Neuronal stem cell (in vitro differentiated cells): ENCODE measurements around the gene GSTM4.

Experiments
- DNase-seq: peaks from one replicate; pipeline ENCODE4 v3.0.0-alpha.2; 2013; ENCODE audit warnings: low spot score
- H2AFZ ChIP-seq: one replicate; pipeline ENCODE4 v1.6.1; 2013; ENCODE audit warnings: mild to moderate bottlenecking, low read length, inconsistent platforms
- H2AK5ac ChIP-seq: 2 replicates; pipeline ENCODE4 v1.6.1; 2013; ENCODE audit warnings: low read depth, mild to moderate bottlenecking, inconsistent platforms, low read length, moderate library complexity, mixed read lengths
- H2BK120ac ChIP-seq: 2 replicates; pipeline ENCODE4 v1.6.1; 2013; ENCODE audit warnings: low read depth, mild to moderate bottlenecking, inconsistent platforms, low read length, moderate library complexity, mixed read lengths
- H2BK12ac ChIP-seq: one replicate; pipeline ENCODE4 v1.6.1; 2013; ENCODE audit warnings: low read length, inconsistent platforms
- H2BK15ac ChIP-seq: 2 replicates; pipeline ENCODE4 v1.6.1; 2013; ENCODE audit warnings: mild to moderate bottlenecking, low read length, inconsistent platforms, mixed read lengths
- H2BK5ac ChIP-seq: one replicate; pipeline ENCODE4 v1.6.1; 2013; ENCODE audit warnings: inconsistent platforms, mild to moderate bottlenecking, low read length, moderate library complexity
- H3K14ac ChIP-seq: one replicate; pipeline ENCODE4 v1.6.1; 2013; ENCODE audit warnings: low read length, inconsistent platforms
- H3K18ac ChIP-seq: 2 replicates; pipeline ENCODE4 v1.6.1; 2013; ENCODE audit warnings: low read length, inconsistent platforms
- H3K23ac ChIP-seq: 2 replicates; pipeline ENCODE4 v1.6.1; 2013; ENCODE audit warnings: low read depth, mild to moderate bottlenecking, mixed read lengths, low read length, inconsistent platforms; ENCODE audit not compliant: poor library complexity
- H3K27ac ChIP-seq: replicated peaks from 3 replicates; pipeline ENCODE4 v1.5.1; 2013; ENCODE audit warnings: low read length, inconsistent platforms
- H3K27me3 ChIP-seq, 3 experiments: 2 replicates each; pipeline ENCODE4 v1.6.1; 2013; ENCODE audit warnings: low read length in 3 of 3, mild to moderate bottlenecking in 2 of 3, inconsistent platforms in 1 of 3, low read depth in 1 of 3, mixed read lengths in 1 of 3, moderate library complexity in 1 of 3; ENCODE audit not compliant: control insufficient read depth in 3 of 3, insufficient read depth in 3 of 3
- H3K36me3 ChIP-seq, 2 donors: replicated peaks in 1 of 2; 2 replicates each; pipeline ENCODE4 v1.6.1; 2013; ENCODE audit warnings: low read length in 2 of 2; ENCODE audit not compliant: control insufficient read depth in 2 of 2, insufficient read depth in 2 of 2
- H3K4ac ChIP-seq: 2 replicates; pipeline ENCODE4 v1.6.1; 2013; ENCODE audit warnings: inconsistent platforms, mild to moderate bottlenecking, low read length, moderate library complexity
- H3K4me1 ChIP-seq, 2 donors: 1 replicate in 1 of 2; 2 replicates in 1 of 2; pipeline ENCODE4 v1.6.1; 2013; ENCODE audit warnings: low read length in 2 of 2, low read depth in 1 of 2; ENCODE audit not compliant: control insufficient read depth in 2 of 2, insufficient read depth in 1 of 2
- H3K4me2 ChIP-seq: one replicate; pipeline ENCODE4 v1.6.1; 2013; ENCODE audit warnings: mild to moderate bottlenecking, low read length, inconsistent platforms; ENCODE audit not compliant: insufficient read depth, poor library complexity, severe bottlenecking
- H3K4me3 ChIP-seq, 2 donors: 2 replicates each; pipeline ENCODE4 v1.5.1; 2013; ENCODE audit warnings: low read length in 2 of 2, mild to moderate bottlenecking in 2 of 2, inconsistent platforms in 1 of 2, moderate library complexity in 1 of 2
- H3K79me1 ChIP-seq: one replicate; pipeline ENCODE4 v1.6.1; 2013; ENCODE audit warnings: low read depth, mild to moderate bottlenecking, inconsistent platforms, low read length, moderate library complexity
- H3K9ac ChIP-seq: one replicate; pipeline ENCODE4 v1.6.1; 2013; ENCODE audit warnings: mild to moderate bottlenecking, low read depth, low read length, inconsistent platforms; ENCODE audit not compliant: poor library complexity
- H3K9me3 ChIP-seq, 2 donors: replicated peaks in 1 of 2; 2 replicates each; pipeline versions ENCODE3 to v1.6.1; 2013; ENCODE audit warnings: low read length in 2 of 2, mild to moderate bottlenecking in 2 of 2, inconsistent platforms in 1 of 2, low read depth in 1 of 2, mixed read lengths in 1 of 2, moderate library complexity in 1 of 2; ENCODE audit not compliant: control insufficient read depth in 2 of 2, insufficient read depth in 1 of 2
- H4K8ac ChIP-seq: one replicate; pipeline ENCODE4 v1.6.1; 2013; ENCODE audit warnings: low read depth, mild to moderate bottlenecking, inconsistent platforms, low read length, moderate library complexity
- H4K91ac ChIP-seq: one replicate; pipeline ENCODE4 v1.6.1; 2013; ENCODE audit warnings: low read length, low read depth, mild to moderate bottlenecking, inconsistent platforms; ENCODE audit not compliant: poor library complexity
- WGBS, 2 donors: extraction: QIAGEN DNeasy Blood & Tissue Kit; methylation state at CpG; one replicate each; pipeline ENCODE4 v1.1.7; 2013; ENCODE audit warnings: missing lambda C conversion rate in 2 of 2, mixed read lengths in 1 of 2; ENCODE audit not compliant: insufficient read length in 2 of 2, insufficient replicate concordance in 1 of 2; ENCODE audit errors: extremely low coverage in 2 of 2; 5-methylcytosine and 5-hydroxymethylcytosine counted together

Gene GSTM4

GRCh38 chr1:109620401-109620791, 35.5 kb upstream of the GSTM4 start:
- Histone ChIP-seq H2BK120ac (no peak overlapping the region), H2BK5ac (no peak overlapping the region), H3K9me3 (no peaks in the 10 kb centered on the region), H2BK15ac (no peak overlapping the region), H3K4ac (no peak overlapping the region), H3K36me3 (peaks cover 0 to 3% of the 10 kb centered on the region in 2 donors), H2BK12ac (no peak overlapping the region), H3K79me1 (peaks cover 14% of the 10 kb centered on the region), H3K27me3 (no peaks in the 10 kb centered on the region), H3K14ac (peak overlapping the region; percentile 5), H3K4me1 (peaks cover 24 to 56% of the 10 kb centered on the region in 2 donors), H3K18ac (peak overlapping the region; percentile 74), H3K23ac (no peak overlapping the region), H2AK5ac (no peak overlapping the region), H3K4me3 (peak overlapping the region; percentile 82 to 87), H4K91ac (no peak overlapping the region), H3K27ac (peak overlapping the region; percentile 63), H3K9ac (peak overlapping the region; percentile 74), H2AFZ (peak overlapping the region; percentile 93), H4K8ac (no peak overlapping the region), H3K4me2 (peak overlapping the region; percentile 94)
- no CpG with 5 or more reads among the region's 9 CpGs for WGBS, 2 donors
- no peak for DNase-seq

GRCh38 chr1:109620841-109621286, 35.0 kb upstream of the GSTM4 start:
- Histone ChIP-seq H3K79me1 (peaks cover 16% of the 10 kb centered on the region), H2BK15ac (no peak overlapping the region), H3K9me3 (no peaks in the 10 kb centered on the region), H3K4me2 (peak overlapping the region; percentile 94), H3K27ac (peak overlapping the region; percentile 63), H3K4ac (no peak overlapping the region), H3K36me3 (peaks cover 0 to 8% of the 10 kb centered on the region in 2 donors), H2BK12ac (no peak overlapping the region), H3K4me1 (peaks cover 24 to 56% of the 10 kb centered on the region in 2 donors), H3K23ac (no peak overlapping the region), H4K91ac (no peak overlapping the region), H3K9ac (peak overlapping the region; percentile 77), H3K14ac (no peak overlapping the region), H3K4me3 (peak overlapping the region; percentile 82 to 87), H4K8ac (no peak overlapping the region), H2AFZ (peak overlapping the region; percentile 93), H3K27me3 (no peaks in the 10 kb centered on the region), H2BK5ac (no peak overlapping the region), H3K18ac (peak overlapping the region; percentile 80), H2AK5ac (no peak overlapping the region), H2BK120ac (no peak overlapping the region)
- WGBS, 2 donors, result no CpG with 5 or more reads among the region's 18 CpGs
- peak; percentile 74 for DNase-seq

GRCh38 chr1:109621379-109622136, 34.3 kb upstream of the GSTM4 start:
- Histone ChIP-seq H3K9me3 (no peaks in the 10 kb centered on the region), H2AK5ac (no peak overlapping the region), H3K4me2 (peak overlapping the region; percentile 94), H3K4me3 (peak overlapping the region; percentile 82 to 87), H3K4ac (no peak overlapping the region), H4K91ac (no peak overlapping the region), H2AFZ (peak overlapping the region; percentile 93), H3K23ac (no peak overlapping the region), H3K14ac (no peak overlapping the region), H2BK5ac (no peak overlapping the region), H3K79me1 (peaks cover 16% of the 10 kb centered on the region), H2BK15ac (no peak overlapping the region), H4K8ac (no peak overlapping the region), H2BK120ac (no peak overlapping the region), H3K27me3 (no peaks in the 10 kb centered on the region), H2BK12ac (no peak overlapping the region), H3K9ac (peak overlapping the region; percentile 77), H3K18ac (peak overlapping the region; percentile 80), H3K27ac (no peak overlapping the region), H3K4me1 (peaks cover 24 to 49% of the 10 kb centered on the region in 2 donors), H3K36me3 (peaks cover 0 to 15% of the 10 kb centered on the region in 2 donors)
- no CpG with 5 or more reads among the region's 13 CpGs for WGBS, 2 donors
- DNase-seq, result no peak

GRCh38 chr1:109622137-109622892, 33.6 kb upstream of the GSTM4 start:
- H3K14ac ChIP-seq, result no peak overlapping the region
- H4K8ac ChIP-seq, result no peak overlapping the region
- no peak overlapping the region for H3K9ac ChIP-seq
- H3K27ac ChIP-seq, result no peak overlapping the region
- peaks cover 16% of the 10 kb centered on the region for H3K79me1 ChIP-seq
- peak overlapping the region in 1 of 2 donors; percentile 82 for H3K4me3 ChIP-seq
- H3K4ac ChIP-seq, result no peak overlapping the region
- no peak overlapping the region for H2AFZ ChIP-seq
- H2BK15ac ChIP-seq, result no peak overlapping the region
- H2BK120ac ChIP-seq, result no peak overlapping the region
- H3K4me2 ChIP-seq, result no peak overlapping the region
- H3K36me3 ChIP-seq, result peaks cover 5 to 23% of the 10 kb centered on the region in 2 donors
- no CpG with 5 or more reads among the region's 11 CpGs for WGBS, 2 donors
- no peak overlapping the region for H3K18ac ChIP-seq
- H3K4me1 ChIP-seq, result peaks cover 17 to 42% of the 10 kb centered on the region in 2 donors
- no peak overlapping the region for H4K91ac ChIP-seq
- H3K9me3 ChIP-seq, result no peaks in the 10 kb centered on the region
- no peak overlapping the region for H2BK12ac ChIP-seq
- H2BK5ac ChIP-seq, result no peak overlapping the region
- no peaks in the 10 kb centered on the region for H3K27me3 ChIP-seq
- no peak overlapping the region for H3K23ac ChIP-seq
- no peak for DNase-seq
- H2AK5ac ChIP-seq, result peak overlapping the region; percentile 20
